Gastroesophageal sphincter (tissue), 4 donors: ENCODE results near the gene HCST. TPM values are rescaled to one million over a fixed set of nuclear protein-coding genes. Genes with fewer than 3 reads are reported as not detected.
"Not testable (repeated sequence)": the region's sequence is repeated elsewhere in the genome, so short reads cannot be mapped to it uniquely, and the experiment has no call there.

ENCODE experiments used
- ATAC-seq: fragments of 150-250 bp; one replicate; pipeline ENCODE4 v1.9.1; 2016; ENCODE audit warnings: mild to moderate bottlenecking, moderate library complexity
- H3K27ac ChIP-seq, 4 donors: fragments of 200-600 bp; sonication (generic) in 3 of 4; 1 replicate in 3 of 4; 2 replicates in 1 of 4; pipeline ENCODE4 v1.5.1; 2016 to 2019
- H3K27me3 ChIP-seq: fragments of 200-600 bp; sonication (generic); one replicate; pipeline ENCODE4 v1.5.1; 2019
- H3K36me3 ChIP-seq, 2 donors: fragments of 200-600 bp; sonication (generic); one replicate each; pipeline ENCODE4 v1.5.1; 2019; ENCODE audit warnings: control low read depth in 1 of 2
- H3K4me1 ChIP-seq, 3 donors: fragments of 200-600 bp; sonication (generic); 1 replicate in 2 of 3; 2 replicates in 1 of 3; pipeline ENCODE4 v1.5.1; 2016 to 2019; ENCODE audit warnings: control low read depth in 2 of 3
- H3K4me3 ChIP-seq, 2 donors: fragments of 200-600 bp; sonication (generic); one replicate each; pipeline ENCODE4 v1.5.1; 2019; ENCODE audit warnings: mild to moderate bottlenecking in 1 of 2, moderate library complexity in 1 of 2
- H3K9me3 ChIP-seq, 3 donors: fragments of 200-600 bp; sonication (generic); one replicate each; pipeline ENCODE4 v1.5.1; 2017 to 2019; ENCODE audit warnings: control low read depth in 2 of 3
- EP300 ChIP-seq: sonication (generic); formaldehyde crosslinking; IDR thresholded peaks from one replicate; pipeline ENCODE4 v1.6.1; 2017; ENCODE audit warnings: antibody characterized with exemption, mild to moderate bottlenecking
- POLR2A ChIP-seq, 2 donors: fragments of 450-650 bp; IDR thresholded peaks; one replicate each; pipeline ENCODE4 v1.6.1; 2017; ENCODE audit warnings: antibody characterized with exemption in 2 of 2, mild to moderate bottlenecking in 2 of 2, moderate library complexity in 1 of 2
- POLR2AphosphoS5 ChIP-seq: sonication (generic); formaldehyde crosslinking; IDR thresholded peaks from one replicate; pipeline ENCODE4 v1.6.1; 2017; ENCODE audit warnings: antibody characterized with exemption
- WGBS, 2 donors: methylation state at CpG; one replicate each; pipeline ENCODE4 v1.1.5; 2018; ENCODE audit warnings: low coverage in 1 of 2; 5-methylcytosine and 5-hydroxymethylcytosine counted together
- total RNA-seq, 4 donors: library from RNA; depleted of rRNA; stranded (reverse); fragments of >200 nt; gene quantifications; one replicate each; pipeline ENCODE4 v1.1.0, GENCODE V29; 2016
- TF ChIP-seq, protein P1 (sequence below), 4 experiments: fragments of 200-600 bp in 2 of 4; fragments of 450-650 bp in 2 of 4; sonication (generic) in 1 of 4; IDR thresholded peaks; one replicate each; pipeline ENCODE4 v1.5.1; 2017 to 2019; ENCODE audit warnings: antibody characterized with exemption in 4 of 4, mild to moderate bottlenecking in 2 of 4, moderate library complexity in 2 of 4

Gene HCST
- total RNA-seq, 4 donors from 2014 or later, result 1.8 to 3.1 (median 3.0) TPM; not detected in 1

- no peak for TF ChIP-seq POLR2AphosphoS5
- TF ChIP-seq, protein P1, sequence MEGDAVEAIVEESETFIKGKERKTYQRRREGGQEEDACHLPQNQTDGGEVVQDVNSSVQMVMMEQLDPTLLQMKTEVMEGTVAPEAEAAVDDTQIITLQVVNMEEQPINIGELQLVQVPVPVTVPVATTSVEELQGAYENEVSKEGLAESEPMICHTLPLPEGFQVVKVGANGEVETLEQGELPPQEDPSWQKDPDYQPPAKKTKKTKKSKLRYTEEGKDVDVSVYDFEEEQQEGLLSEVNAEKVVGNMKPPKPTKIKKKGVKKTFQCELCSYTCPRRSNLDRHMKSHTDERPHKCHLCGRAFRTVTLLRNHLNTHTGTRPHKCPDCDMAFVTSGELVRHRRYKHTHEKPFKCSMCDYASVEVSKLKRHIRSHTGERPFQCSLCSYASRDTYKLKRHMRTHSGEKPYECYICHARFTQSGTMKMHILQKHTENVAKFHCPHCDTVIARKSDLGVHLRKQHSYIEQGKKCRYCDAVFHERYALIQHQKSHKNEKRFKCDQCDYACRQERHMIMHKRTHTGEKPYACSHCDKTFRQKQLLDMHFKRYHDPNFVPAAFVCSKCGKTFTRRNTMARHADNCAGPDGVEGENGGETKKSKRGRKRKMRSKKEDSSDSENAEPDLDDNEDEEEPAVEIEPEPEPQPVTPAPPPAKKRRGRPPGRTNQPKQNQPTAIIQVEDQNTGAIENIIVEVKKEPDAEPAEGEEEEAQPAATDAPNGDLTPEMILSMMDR (IDR thresholded peaks at IDR 0.05), result no peak
- no peak for TF ChIP-seq POLR2A (IDR thresholded peaks at IDR 0.05)
- no peak for TF ChIP-seq EP300
Observed at GRCh38 chr19:35888398-35888797, 13.9 kb upstream of the HCST start.

GRCh38 chr19:35889370-35890112 lies 12.8 kb upstream of the HCST start:
- Histone ChIP-seq H3K27me3 (no peaks in the 10 kb centered on the region), H3K36me3 (peaks cover 0 to 78% of the 10 kb centered on the region in 2 donors), H3K4me3 (no peak overlapping the region), H3K27ac (no peak overlapping the region), H3K4me1 (no peaks in the 10 kb centered on the region), H3K9me3 (no peaks in the 10 kb centered on the region)
- no peak for ATAC-seq
- no peak for TF ChIP-seq EP300
- WGBS, 2 donors, result 70 to 94% methylated on average over 1 to 3 of the region's 18 CpGs

More at GRCh38 chr19:35888398-35888797, 13.9 kb upstream of the HCST start:
- 94% methylated on average over 8 of the region's 9 CpGs; no CpG with 5 or more reads in 1 of the 2 donors for WGBS, 2 donors
- no peaks in the 10 kb centered on the region for H3K9me3 ChIP-seq
- H3K27ac ChIP-seq, result no peak overlapping the region
- H3K36me3 ChIP-seq, result peaks cover 0 to 66% of the 10 kb centered on the region in 2 donors
- no peaks in the 10 kb centered on the region for H3K4me1 ChIP-seq
- no peak overlapping the region for H3K4me3 ChIP-seq
- no peaks in the 10 kb centered on the region for H3K27me3 ChIP-seq
- ATAC-seq, result no peak

GRCh38 chr19:35890113-35890650 lies 12.1 kb upstream of the HCST start:
- Histone ChIP-seq H3K9me3 (no peaks in the 10 kb centered on the region), H3K4me1 (no peaks in the 10 kb centered on the region), H3K27me3 (no peaks in the 10 kb centered on the region), H3K36me3 (peaks cover 0 to 84% of the 10 kb centered on the region in 2 donors), H3K4me3 (no peak overlapping the region), H3K27ac (no peak overlapping the region)
- ATAC-seq, result no peak
- no peak for TF ChIP-seq POLR2A (IDR thresholded peaks at IDR 0.05)
- TF ChIP-seq POLR2AphosphoS5, result no peak
- TF ChIP-seq EP300, result no peak
- TF ChIP-seq, protein P1 (IDR thresholded peaks at IDR 0.05), result no peak
- WGBS, 2 donors, result 82 to 85% methylated on average over 4 to 6 of the region's 13 CpGs

GRCh38 chr19:35891819-35892218 lies 10.5 kb upstream of the HCST start:
- H3K4me3 ChIP-seq, H3K9me3 ChIP-seq, H3K27me3 ChIP-seq, ATAC-seq, H3K4me1 ChIP-seq, H3K27ac ChIP-seq: not testable (repeated sequence)
- WGBS, 2 donors, result 100% methylated on average over 3 of the region's 3 CpGs; no CpG with 5 or more reads in 1 of the 2 donors
- peaks cover 0 to 97% of the 10 kb centered on the region in 2 donors for H3K36me3 ChIP-seq

- no peak overlapping the region for H3K4me3 ChIP-seq
- H3K9me3 ChIP-seq, result no peaks in the 10 kb centered on the region
- H3K27ac ChIP-seq, result no peak overlapping the region
- H3K36me3 ChIP-seq, result peaks cover 0 to 81% of the 10 kb centered on the region in 2 donors
- 100% methylated on average over 2 of the region's 2 CpGs; no CpG with 5 or more reads in 1 of the 2 donors for WGBS, 2 donors
- H3K27me3 ChIP-seq, result no peaks in the 10 kb centered on the region
- H3K4me1 ChIP-seq, result peaks cover 0 to 26% (median 10%) of the 10 kb centered on the region in 3 donors
- no peak for ATAC-seq
- TF ChIP-seq POLR2A (IDR thresholded peaks at IDR 0.05) (no peak), POLR2AphosphoS5 (no peak), EP300 (no peak)
- TF ChIP-seq, protein P1 (IDR thresholded peaks at IDR 0.05), result no peak
Observed at GRCh38 chr19:35894342-35894741, 8.0 kb upstream of the HCST start.
